Superior temporal gyrus (tissue), 1 donor: ENCODE measurements around the gene FEM1B.

Source experiments
- DNase-seq: peaks from one replicate; pipeline ENCODE4 v3.0.0-alpha.2; 2016; ENCODE audit errors: extremely low spot score

FEM1B gene

GRCh38 chr15:68326711-68327354, 49.3 kb downstream of the FEM1B start:
- DNase-seq = no peak

- DNase-seq = no peak
Observed at GRCh38 chr15:68328443-68328842, 50.9 kb downstream of the FEM1B start.

GRCh38 chr15:68328964-68329363, 51.4 kb downstream of the FEM1B start:
- no peak for DNase-seq

GRCh38 chr15:68330416-68330815, 52.9 kb downstream of the FEM1B start:
- no peak for DNase-seq

GRCh38 chr15:68330901-68331300, 53.4 kb downstream of the FEM1B start:
- DNase-seq = peak; percentile 36

- DNase-seq = no peak
Observed at GRCh38 chr15:68332266-68332665, 54.7 kb downstream of the FEM1B start.

- no peak for DNase-seq
Observed at GRCh38 chr15:68333775-68334470, 56.4 kb downstream of the FEM1B start.

GRCh38 chr15:68334661-68335124, 57.1 kb downstream of the FEM1B start:
- no peak for DNase-seq

GRCh38 chr15:68335251-68335650, 57.7 kb downstream of the FEM1B start:
- peak; percentile 22 for DNase-seq

- DNase-seq = no peak
Observed at GRCh38 chr15:68335655-68336054, 58.1 kb downstream of the FEM1B start.

- DNase-seq = no peak
Observed at GRCh38 chr15:68336516-68336915, 59.0 kb downstream of the FEM1B start.

GRCh38 chr15:68337826-68338225, 60.3 kb downstream of the FEM1B start:
- no peak for DNase-seq

GRCh38 chr15:68339481-68339880, 61.9 kb downstream of the FEM1B start:
- DNase-seq = no peak

GRCh38 chr15:68340726-68341671, 63.5 kb downstream of the FEM1B start:
- no peak for DNase-seq

GRCh38 chr15:68341760-68342725, 64.5 kb downstream of the FEM1B start:
- no peak for DNase-seq

- no peak for DNase-seq
Observed at GRCh38 chr15:68343579-68344225, 66.2 kb downstream of the FEM1B start.

- no peak for DNase-seq
Observed at GRCh38 chr15:68344600-68344999, 67.1 kb downstream of the FEM1B start.
